Measurements from ENCODE around the gene ARHGAP24.

DNA sequence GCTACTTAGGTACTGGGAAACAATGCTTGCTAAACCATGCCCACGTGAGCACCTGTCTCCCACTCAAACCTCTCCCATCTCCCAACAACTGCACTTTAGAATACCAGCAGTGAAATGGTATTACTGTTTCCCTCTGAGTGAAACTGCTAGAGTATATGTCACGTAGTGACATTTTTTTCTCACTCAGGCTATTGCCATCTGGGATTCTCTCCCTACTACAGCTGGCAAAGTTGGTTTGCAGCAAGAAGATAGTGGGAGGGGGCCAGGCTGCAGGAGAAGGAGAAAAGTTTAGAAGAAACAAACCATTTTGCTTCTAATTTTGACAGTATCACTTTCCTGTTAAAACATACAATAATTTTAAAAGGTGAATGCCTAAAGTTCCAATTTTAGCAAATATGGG is 526.6 kb downstream of the ARHGAP24 start:
- TF ChIP-seq REST (IDR thresholded peaks at IDR 0.05; ENCODE audit: insufficient read depth in 1 of 2, low read depth in 2 of 2, low read length in 2 of 2) (no peak), POLR2AphosphoS5 (IDR thresholded peaks at IDR 0.05; ENCODE audit: low read depth, low read length) (no peak), SIN3A (IDR thresholded peaks at IDR 0.05; ENCODE audit: borderline replicate concordance, insufficient read depth, low read length) (no peak), TAF1 (IDR thresholded peaks at IDR 0.05; ENCODE audit: borderline replicate concordance, insufficient read depth, low read length) (no peak), FOXP2 (optimal IDR thresholded peaks at IDR 0.05; ENCODE audit: borderline replicate concordance, extremely low read depth, extremely low read length, insufficient read depth) (no peak)
